ENCODE measurements around the gene PSG11. TPM values are rescaled to one million over a fixed set of nuclear protein-coding genes. Genes with fewer than 3 reads are reported as not detected.
"Not testable (repeated sequence)": the region's sequence is repeated elsewhere in the genome, so short reads cannot be mapped to it uniquely, and the experiment has no call there.

The PSG11 gene
- total and polyA plus RNA-seq, 2 experiments from 2014 or later, result not detected

DNA sequence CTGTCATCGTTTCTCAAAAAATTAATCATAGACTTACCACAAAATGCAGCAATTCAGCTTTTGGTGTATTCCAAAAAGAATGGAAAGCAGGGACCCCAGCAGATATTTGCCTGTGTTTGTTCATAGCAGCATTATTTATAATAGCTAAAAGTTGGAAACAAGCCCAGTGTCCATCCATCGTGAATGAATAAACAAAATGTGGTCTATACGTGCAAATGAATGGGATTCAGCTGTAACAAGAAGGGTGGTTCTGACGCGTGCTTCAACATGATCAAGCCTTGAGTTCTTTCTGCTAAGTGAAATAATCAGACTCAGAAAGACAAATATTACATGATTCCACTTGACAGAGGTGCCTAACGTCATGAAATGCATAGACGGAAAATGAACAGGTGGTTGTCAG lies 36.4 kb downstream of the PSG11 start:
- H3K36me3 ChIP-seq, result no peaks in the 10 kb centered on the region
- no peaks in the 10 kb centered on the region for H3K9me3 ChIP-seq (ENCODE audit: low read depth)
- no peaks in the 10 kb centered on the region for H3K4me1 ChIP-seq (ENCODE audit: low read depth)
- H3K27ac ChIP-seq, result no peak overlapping the region
- TF ChIP-seq, protein P1, sequence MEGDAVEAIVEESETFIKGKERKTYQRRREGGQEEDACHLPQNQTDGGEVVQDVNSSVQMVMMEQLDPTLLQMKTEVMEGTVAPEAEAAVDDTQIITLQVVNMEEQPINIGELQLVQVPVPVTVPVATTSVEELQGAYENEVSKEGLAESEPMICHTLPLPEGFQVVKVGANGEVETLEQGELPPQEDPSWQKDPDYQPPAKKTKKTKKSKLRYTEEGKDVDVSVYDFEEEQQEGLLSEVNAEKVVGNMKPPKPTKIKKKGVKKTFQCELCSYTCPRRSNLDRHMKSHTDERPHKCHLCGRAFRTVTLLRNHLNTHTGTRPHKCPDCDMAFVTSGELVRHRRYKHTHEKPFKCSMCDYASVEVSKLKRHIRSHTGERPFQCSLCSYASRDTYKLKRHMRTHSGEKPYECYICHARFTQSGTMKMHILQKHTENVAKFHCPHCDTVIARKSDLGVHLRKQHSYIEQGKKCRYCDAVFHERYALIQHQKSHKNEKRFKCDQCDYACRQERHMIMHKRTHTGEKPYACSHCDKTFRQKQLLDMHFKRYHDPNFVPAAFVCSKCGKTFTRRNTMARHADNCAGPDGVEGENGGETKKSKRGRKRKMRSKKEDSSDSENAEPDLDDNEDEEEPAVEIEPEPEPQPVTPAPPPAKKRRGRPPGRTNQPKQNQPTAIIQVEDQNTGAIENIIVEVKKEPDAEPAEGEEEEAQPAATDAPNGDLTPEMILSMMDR (IDR thresholded peaks at IDR 0.05; ENCODE audit: low read depth, low read length), result no peak
- H3K27me3 ChIP-seq, result no peaks in the 10 kb centered on the region
- no peak overlapping the region for H3K4me3 ChIP-seq
- DNase-seq (ENCODE audit: low read depth in 1 of 2, low spot score in 1 of 2), result no peak

DNA sequence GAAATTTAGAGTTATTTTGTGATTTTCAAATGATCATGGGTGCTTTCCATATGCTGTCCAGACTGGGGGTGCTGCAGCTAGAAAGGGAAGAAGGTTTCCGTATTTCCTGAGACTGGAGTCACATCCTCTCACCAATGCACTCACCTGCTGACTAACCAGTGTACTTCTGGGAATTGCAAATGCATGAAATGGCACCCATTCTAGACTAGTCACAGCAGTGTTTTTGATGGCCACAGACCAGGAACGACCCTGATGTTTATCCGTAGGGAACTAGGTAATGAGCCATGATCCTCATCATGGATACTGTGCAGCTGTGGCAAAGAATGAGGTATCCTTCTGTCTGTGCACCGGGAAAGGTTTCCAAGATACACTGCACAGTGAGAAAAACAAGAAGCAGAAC lies 37.1 kb downstream of the PSG11 start:
- not testable (repeated sequence) for H3K9me3 ChIP-seq (ENCODE audit: low read depth); H3K4me3 ChIP-seq; H3K27me3 ChIP-seq; H3K36me3 ChIP-seq; H3K27ac ChIP-seq; DNase-seq (ENCODE audit: low read depth in 1 of 2, low spot score in 1 of 2); H3K4me1 ChIP-seq (ENCODE audit: low read depth)

DNA sequence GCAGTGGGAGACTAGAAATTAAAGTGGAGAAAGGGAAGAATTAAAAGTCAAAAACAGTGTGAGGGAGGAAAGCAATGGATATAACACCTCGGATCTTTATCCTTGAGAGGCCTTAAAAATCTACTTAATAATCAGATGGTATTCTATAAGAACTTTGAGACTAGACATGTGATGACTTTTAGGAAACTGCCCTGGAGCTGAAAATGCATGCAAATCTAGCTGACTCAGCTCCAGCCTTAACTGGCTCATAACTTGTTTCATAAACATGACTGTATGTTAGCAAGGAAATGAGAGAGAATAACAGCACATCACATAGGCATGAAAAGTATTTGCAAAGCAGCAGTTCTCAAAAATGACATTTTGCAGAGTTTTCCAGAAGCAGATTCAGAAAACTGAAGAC lies 38.1 kb downstream of the PSG11 start:
- not testable (repeated sequence) for H3K27me3 ChIP-seq; DNase-seq (ENCODE audit: low read depth in 1 of 2, low spot score in 1 of 2); H3K4me3 ChIP-seq; H3K9me3 ChIP-seq (ENCODE audit: low read depth); H3K27ac ChIP-seq; H3K36me3 ChIP-seq; H3K4me1 ChIP-seq (ENCODE audit: low read depth)

DNA sequence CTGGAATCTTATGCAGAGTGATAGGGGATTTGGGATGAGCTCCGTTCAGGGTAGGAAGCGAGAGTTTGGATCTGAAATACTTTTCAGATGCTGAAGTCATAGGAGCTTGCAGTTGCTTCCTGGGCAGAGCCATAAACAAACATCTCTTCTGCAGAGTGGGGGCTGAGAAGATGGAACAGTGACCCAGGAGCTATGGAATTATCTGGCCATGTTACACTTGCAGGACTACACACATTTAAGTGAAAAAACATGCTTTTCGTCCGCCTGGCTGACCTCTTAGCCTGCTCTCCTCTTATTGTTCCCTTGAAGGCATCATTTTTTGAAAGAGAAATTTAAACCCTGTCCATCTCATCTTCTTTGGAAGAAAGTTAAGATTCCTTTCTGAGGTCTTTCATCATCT lies 40.7 kb downstream of the PSG11 start:
- no peak for DNase-seq (ENCODE audit: low read depth in 1 of 2, low spot score in 1 of 2)

DNA sequence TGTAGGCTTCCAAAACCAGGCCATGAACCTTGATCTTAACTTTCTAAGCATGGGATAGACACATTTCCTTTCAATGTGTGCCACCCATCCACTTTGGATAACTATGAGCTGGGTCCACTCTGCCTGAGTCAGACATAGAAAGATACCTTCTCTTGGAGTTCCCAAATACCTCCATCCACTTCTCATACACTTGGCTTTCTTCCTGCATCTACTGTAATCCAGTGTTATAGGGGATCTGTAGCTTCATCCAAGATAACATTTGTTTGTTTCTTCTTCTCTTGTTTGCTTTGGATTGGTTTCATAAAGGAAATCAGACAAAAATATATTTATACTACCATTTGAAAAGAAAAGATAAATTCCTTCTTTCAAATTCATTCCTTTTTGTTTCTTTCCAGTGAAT lies 44.2 kb downstream of the PSG11 start:
- H3K27me3 ChIP-seq; H3K27ac ChIP-seq; DNase-seq (ENCODE audit: low read depth in 1 of 2, low spot score in 1 of 2); H3K4me3 ChIP-seq; H3K9me3 ChIP-seq (ENCODE audit: low read depth); H3K36me3 ChIP-seq; H3K4me1 ChIP-seq (ENCODE audit: low read depth): not testable (repeated sequence)

More for the DNA sequence above, 40.7 kb downstream of the PSG11 start:
- H3K9me3 ChIP-seq (ENCODE audit: low read depth), result no peaks in the 10 kb centered on the region
- no peaks in the 10 kb centered on the region for H3K36me3 ChIP-seq
- TF ChIP-seq, protein P1 (IDR thresholded peaks at IDR 0.05; ENCODE audit: low read depth, low read length), result no peak
- H3K4me1 ChIP-seq (ENCODE audit: low read depth), result no peaks in the 10 kb centered on the region
- no peak overlapping the region for H3K27ac ChIP-seq
- no peak overlapping the region for H3K4me3 ChIP-seq
- no peaks in the 10 kb centered on the region for H3K27me3 ChIP-seq

DNA sequence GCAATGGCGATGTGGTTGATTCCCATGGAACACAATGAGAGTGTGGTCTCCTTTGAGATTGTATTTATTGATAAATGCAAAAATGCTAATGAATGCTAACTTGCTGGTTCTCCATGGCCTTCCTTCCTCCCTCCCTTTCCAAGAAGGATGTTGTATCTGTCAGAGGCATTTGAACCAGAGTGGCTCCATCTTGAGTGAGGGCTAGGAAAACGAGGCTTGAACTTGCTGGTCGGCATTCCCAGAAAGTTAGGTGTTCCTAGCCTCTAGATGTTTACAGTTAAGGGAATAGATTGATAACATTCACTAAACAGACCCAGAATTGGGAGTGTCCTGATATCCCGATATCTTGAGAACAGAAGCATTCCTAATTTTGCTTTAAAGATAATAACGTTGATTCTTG lies 54.8 kb downstream of the PSG11 start:
- not testable (repeated sequence) for H3K9me3 ChIP-seq (ENCODE audit: low read depth); H3K36me3 ChIP-seq; DNase-seq (ENCODE audit: low read depth in 1 of 2, low spot score in 1 of 2); H3K27ac ChIP-seq; H3K27me3 ChIP-seq; H3K4me1 ChIP-seq (ENCODE audit: low read depth); H3K4me3 ChIP-seq

DNA sequence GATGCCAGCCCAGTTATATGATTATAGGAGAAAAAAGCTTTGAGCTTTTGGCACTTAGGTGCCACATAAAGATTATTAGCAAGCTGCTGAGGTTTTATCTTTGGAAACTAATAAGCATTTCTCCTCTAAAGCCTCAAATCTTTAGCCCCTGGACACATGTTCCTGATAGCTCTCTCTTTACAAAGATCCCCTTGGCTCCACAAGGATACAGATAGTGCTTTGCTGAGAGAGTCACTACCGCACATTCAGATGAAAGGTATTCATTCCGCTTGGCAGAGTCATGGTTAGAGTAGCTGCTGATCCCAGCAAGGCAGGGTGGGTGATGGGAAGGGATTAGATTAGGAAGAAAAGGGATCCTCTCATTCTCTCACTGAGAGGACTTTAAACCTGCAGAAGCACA lies 61.1 kb downstream of the PSG11 start:
- no peaks in the 10 kb centered on the region for H3K4me1 ChIP-seq (ENCODE audit: low read depth)
- no peaks in the 10 kb centered on the region for H3K36me3 ChIP-seq
- no peak overlapping the region for H3K4me3 ChIP-seq
- TF ChIP-seq, protein P1 (IDR thresholded peaks at IDR 0.05; ENCODE audit: low read depth, low read length), result no peak
- no peaks in the 10 kb centered on the region for H3K9me3 ChIP-seq (ENCODE audit: low read depth)
- DNase-seq (ENCODE audit: low read depth in 1 of 2, low spot score in 1 of 2), result no peak
- no peak overlapping the region for H3K27ac ChIP-seq
- H3K27me3 ChIP-seq, result no peaks in the 10 kb centered on the region

DNA sequence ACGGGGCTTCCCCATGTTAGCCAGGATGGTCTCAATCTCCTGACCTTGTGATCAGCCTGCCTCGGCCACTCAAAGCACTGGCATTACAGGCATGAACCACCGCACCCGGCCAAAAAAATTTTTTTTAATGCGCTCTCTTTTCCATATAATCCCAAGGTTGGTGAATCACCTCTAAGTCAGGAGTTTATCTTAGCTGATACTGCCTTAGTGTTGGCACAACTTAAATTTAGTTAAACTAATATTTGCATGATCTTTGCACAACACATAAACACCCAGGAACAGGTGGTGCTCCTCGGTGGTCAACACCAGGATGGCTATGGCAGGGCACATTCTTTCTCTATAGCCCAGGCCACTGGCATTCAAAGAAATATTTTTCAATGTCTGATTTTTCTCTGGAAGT lies 65.2 kb downstream of the PSG11 start:
- no peaks in the 10 kb centered on the region for H3K9me3 ChIP-seq (ENCODE audit: low read depth)
- no peaks in the 10 kb centered on the region for H3K4me1 ChIP-seq (ENCODE audit: low read depth)
- no peak for DNase-seq (ENCODE audit: low read depth in 1 of 2, low spot score in 1 of 2)
- no peak overlapping the region for H3K4me3 ChIP-seq
- no peaks in the 10 kb centered on the region for H3K36me3 ChIP-seq
- no peak overlapping the region for H3K27ac ChIP-seq
- TF ChIP-seq, protein P1 (IDR thresholded peaks at IDR 0.05; ENCODE audit: low read depth, low read length), result no peak
- no peaks in the 10 kb centered on the region for H3K27me3 ChIP-seq

All from cardiac muscle cell (in vitro differentiated cells and primary cell).